SK-N-MC (cell line): ENCODE results near the gene NPL.

Experiments
- EZH2 ChIP-seq: fragments of 200-600 bp; sonication (generic); IDR thresholded peaks from one replicate; pipeline ENCODE4 v1.6.1; 2017; ENCODE audit warnings: antibody characterized with exemption
- FOXP2 ChIP-seq: optimal IDR thresholded peaks from 2 replicates; pipeline ENCODE3; 2011; ENCODE audit warnings: mild to moderate bottlenecking, moderate library complexity; ENCODE audit not compliant: insufficient read depth; ENCODE audit errors: extremely low read length, control extremely low read depth
- POLR2AphosphoS5 ChIP-seq: IDR thresholded peaks from 2 replicates; pipeline ENCODE4 v1.6.1; 2012; ENCODE audit warnings: mild to moderate bottlenecking, low read depth, low read length, borderline replicate concordance

DNA sequence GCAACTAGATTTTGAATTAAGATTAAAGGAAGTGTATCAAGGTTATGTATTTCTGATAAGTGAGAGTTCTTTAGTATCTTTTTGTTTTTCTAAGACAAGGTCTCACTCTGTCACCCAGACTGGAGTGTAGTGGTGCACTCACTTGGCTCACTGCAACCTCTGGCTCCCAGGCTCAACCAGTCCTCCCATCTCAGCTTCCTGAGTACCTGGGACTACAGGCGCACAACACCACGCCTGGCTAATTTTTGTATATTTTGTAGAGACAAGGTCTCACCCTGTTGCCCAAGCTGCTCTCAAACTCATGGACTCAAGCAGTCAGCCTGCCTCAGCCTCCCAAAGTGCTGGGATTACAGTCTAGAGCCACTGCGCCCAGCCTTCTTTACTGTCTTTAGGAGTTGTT, 83.3 kb downstream of the NPL start:
- TF ChIP-seq EZH2 (no peak), POLR2AphosphoS5 (no peak), FOXP2 (no peak)
